ENCODE results near the gene SCGB1A1.

DNA sequence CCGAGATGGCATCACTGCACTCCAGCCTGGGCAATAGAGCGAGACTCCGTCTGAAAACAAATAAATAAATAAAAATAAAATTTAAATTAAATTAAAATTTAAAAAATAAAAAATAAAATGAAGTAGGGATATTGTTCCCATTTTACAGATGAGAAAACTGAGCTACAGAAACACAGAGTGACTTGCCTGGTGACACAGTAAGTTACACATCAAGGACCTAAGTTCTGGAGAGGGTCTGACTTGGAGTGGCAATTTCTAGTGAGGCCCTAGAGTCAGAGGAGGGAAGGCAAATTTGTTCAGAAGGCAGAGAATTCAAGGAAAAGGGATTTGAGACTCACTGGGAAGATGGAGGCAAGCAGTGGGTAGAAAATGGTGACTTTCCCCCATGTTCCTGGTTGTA is 2.0 kb downstream of the SCGB1A1 start:
- TF ChIP-seq POLR2A (IDR thresholded peaks at IDR 0.05): no peak
- TF ChIP-seq, protein P1, sequence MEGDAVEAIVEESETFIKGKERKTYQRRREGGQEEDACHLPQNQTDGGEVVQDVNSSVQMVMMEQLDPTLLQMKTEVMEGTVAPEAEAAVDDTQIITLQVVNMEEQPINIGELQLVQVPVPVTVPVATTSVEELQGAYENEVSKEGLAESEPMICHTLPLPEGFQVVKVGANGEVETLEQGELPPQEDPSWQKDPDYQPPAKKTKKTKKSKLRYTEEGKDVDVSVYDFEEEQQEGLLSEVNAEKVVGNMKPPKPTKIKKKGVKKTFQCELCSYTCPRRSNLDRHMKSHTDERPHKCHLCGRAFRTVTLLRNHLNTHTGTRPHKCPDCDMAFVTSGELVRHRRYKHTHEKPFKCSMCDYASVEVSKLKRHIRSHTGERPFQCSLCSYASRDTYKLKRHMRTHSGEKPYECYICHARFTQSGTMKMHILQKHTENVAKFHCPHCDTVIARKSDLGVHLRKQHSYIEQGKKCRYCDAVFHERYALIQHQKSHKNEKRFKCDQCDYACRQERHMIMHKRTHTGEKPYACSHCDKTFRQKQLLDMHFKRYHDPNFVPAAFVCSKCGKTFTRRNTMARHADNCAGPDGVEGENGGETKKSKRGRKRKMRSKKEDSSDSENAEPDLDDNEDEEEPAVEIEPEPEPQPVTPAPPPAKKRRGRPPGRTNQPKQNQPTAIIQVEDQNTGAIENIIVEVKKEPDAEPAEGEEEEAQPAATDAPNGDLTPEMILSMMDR (IDR thresholded peaks at IDR 0.05): no peak

Measured in vagina (tissue), 2 donors.